Prostate gland (tissue), 2 donors: ENCODE measurements around the gene ANTKMT.

Source experiments
- POLR2A ChIP-seq: fragments of 450-650 bp; IDR thresholded peaks from one replicate; pipeline ENCODE4 v1.6.1; 2016; ENCODE audit warnings: antibody characterized with exemption, mild to moderate bottlenecking
- POLR2AphosphoS5 ChIP-seq: sonication (generic); formaldehyde crosslinking; IDR thresholded peaks from one replicate; pipeline ENCODE4 v1.6.1; 2017; ENCODE audit warnings: antibody characterized with exemption
- TF ChIP-seq, protein P1 (sequence below), 4 experiments: fragments of 200-600 bp in 2 of 4; fragments of 450-650 bp in 2 of 4; sonication (generic) in 2 of 4; IDR thresholded peaks; 1 replicate in 3 of 4; 2 replicates in 1 of 4; pipeline ENCODE4 v1.5.1; 2016 to 2019; ENCODE audit warnings: antibody characterized with exemption in 4 of 4, mild to moderate bottlenecking in 2 of 4, moderate library complexity in 2 of 4

DNA sequence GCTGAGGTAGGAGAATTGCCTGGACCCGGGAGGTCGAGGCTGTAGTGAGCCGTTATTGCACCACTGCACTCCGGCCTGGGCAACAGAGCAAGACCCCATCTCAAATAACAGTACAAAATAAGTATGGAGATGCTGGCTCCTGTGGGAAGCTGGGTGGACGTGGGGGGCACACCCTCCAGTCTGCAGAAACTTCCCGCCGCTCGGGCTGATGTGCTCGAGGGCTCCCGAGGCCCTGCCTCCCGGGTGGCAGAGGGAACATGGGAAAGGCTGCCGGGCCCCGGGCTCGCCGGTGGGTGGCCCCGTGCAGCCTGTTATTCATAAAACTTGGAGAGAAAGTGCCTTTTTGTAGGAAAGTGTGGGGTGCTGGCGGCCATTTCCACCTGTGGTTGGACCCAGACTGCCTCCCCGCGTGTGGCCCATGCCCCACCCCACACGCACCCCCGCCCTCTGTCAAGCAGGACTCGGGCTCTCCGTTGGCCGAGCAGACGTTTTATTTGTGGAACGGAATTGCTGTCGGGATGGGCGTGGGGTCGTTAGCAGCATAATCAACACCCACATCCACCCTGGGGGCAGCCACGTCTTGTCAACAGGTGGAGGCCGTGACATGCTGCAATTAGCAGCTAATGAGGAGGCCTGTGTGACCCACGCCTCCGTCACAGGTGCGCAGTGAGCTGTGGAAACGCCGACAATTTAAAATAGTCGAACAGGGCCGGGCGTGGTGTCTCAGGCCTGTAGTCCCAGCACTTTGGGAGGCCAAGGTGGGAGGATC, 27.2 kb downstream of the ANTKMT start:
- TF ChIP-seq POLR2A (no peak), POLR2AphosphoS5 (no peak)
- TF ChIP-seq, protein P1, sequence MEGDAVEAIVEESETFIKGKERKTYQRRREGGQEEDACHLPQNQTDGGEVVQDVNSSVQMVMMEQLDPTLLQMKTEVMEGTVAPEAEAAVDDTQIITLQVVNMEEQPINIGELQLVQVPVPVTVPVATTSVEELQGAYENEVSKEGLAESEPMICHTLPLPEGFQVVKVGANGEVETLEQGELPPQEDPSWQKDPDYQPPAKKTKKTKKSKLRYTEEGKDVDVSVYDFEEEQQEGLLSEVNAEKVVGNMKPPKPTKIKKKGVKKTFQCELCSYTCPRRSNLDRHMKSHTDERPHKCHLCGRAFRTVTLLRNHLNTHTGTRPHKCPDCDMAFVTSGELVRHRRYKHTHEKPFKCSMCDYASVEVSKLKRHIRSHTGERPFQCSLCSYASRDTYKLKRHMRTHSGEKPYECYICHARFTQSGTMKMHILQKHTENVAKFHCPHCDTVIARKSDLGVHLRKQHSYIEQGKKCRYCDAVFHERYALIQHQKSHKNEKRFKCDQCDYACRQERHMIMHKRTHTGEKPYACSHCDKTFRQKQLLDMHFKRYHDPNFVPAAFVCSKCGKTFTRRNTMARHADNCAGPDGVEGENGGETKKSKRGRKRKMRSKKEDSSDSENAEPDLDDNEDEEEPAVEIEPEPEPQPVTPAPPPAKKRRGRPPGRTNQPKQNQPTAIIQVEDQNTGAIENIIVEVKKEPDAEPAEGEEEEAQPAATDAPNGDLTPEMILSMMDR (IDR thresholded peaks at IDR 0.05) = no peak
